Transverse colon (tissue), 4 donors: ENCODE data around the gene PLEKHA7. TPM values are rescaled to one million over a fixed set of nuclear protein-coding genes. Genes with fewer than 3 reads are reported as not detected.

Experiments used
- DNase-seq: peaks from one replicate; pipeline ENCODE4 v3.0.0-alpha.2; 2019
- H3K27ac ChIP-seq, 4 donors: fragments of 200-600 bp; sonication (generic); 2 replicates each; pipeline ENCODE4 v1.5.1; 2016 to 2018; ENCODE audit warnings: inconsistent platforms in 4 of 4
- H3K27me3 ChIP-seq: fragments of 200-600 bp; sonication (generic); 2 replicates; pipeline ENCODE4 v1.5.1; 2017; ENCODE audit warnings: inconsistent platforms
- H3K36me3 ChIP-seq, 4 donors: fragments of 200-600 bp; sonication (generic); 2 replicates each; pipeline ENCODE4 v1.5.1; 2017 to 2019; ENCODE audit warnings: inconsistent platforms in 4 of 4
- H3K4me1 ChIP-seq, 4 donors: fragments of 200-600 bp; sonication (generic); 2 replicates each; pipeline ENCODE4 v1.5.1; 2017 to 2020; ENCODE audit warnings: inconsistent platforms in 4 of 4
- H3K4me3 ChIP-seq, 4 donors: fragments of 200-600 bp; sonication (generic); 1 replicate in 1 of 4; 2 replicates in 3 of 4; pipeline versions ENCODE4 v1.5.1 to v1.6.1; 2017 to 2019; ENCODE audit warnings: inconsistent platforms in 4 of 4
- H3K9me3 ChIP-seq, 2 donors: fragments of 200-600 bp; sonication (generic); 2 replicates each; pipeline ENCODE4 v1.5.1; 2017 to 2019; ENCODE audit warnings: inconsistent platforms in 2 of 2
- CTCF ChIP-seq, 5 experiments: fragments of 200-600 bp in 3 of 5; fragments of 450-650 bp in 2 of 5; sonication (generic) in 3 of 5; IDR thresholded peaks; 1 replicate in 2 of 5; 2 replicates in 3 of 5; pipeline ENCODE4 v1.5.1; 2016 to 2017; ENCODE audit warnings: antibody characterized with exemption in 5 of 5, inconsistent platforms in 3 of 5, mild to moderate bottlenecking in 2 of 5, moderate library complexity in 1 of 5
- EP300 ChIP-seq: sonication (generic); formaldehyde crosslinking; IDR thresholded peaks from one replicate; pipeline ENCODE4 v1.6.1; 2017; ENCODE audit warnings: antibody characterized with exemption, low read depth
- POLR2A ChIP-seq: fragments of 450-650 bp; IDR thresholded peaks from one replicate; pipeline ENCODE4 v1.6.1; 2016; ENCODE audit warnings: antibody characterized with exemption, mild to moderate bottlenecking, moderate library complexity
- POLR2AphosphoS5 ChIP-seq, 3 donors: sonication (generic); formaldehyde crosslinking; IDR thresholded peaks; one replicate each; pipeline ENCODE4 v1.6.1; 2016; ENCODE audit warnings: antibody characterized with exemption in 3 of 3
- WGBS, 2 donors: methylation state at CpG; one replicate each; pipeline ENCODE4 v1.1.5; 2018; ENCODE audit warnings: low coverage in 1 of 2; 5-methylcytosine and 5-hydroxymethylcytosine counted together
- in situ Hi-C, 4 donors: fragments of 200-750 bp; cut with MboI; loops; one replicate each; pipeline versions ENCODE4 v1.15.0 to v1.15.1; 2017; ENCODE audit warnings: low sequenced_read_pairs in 3 of 4, low pct_ligation_motif_present in 1 of 4, low pct_unique_long_range_greater_than_20kb in 1 of 4
- intact Hi-C: fragments of 100-400 bp; cut with DNase I; formaldehyde crosslinking; loops from one replicate; pipeline ENCODE4 v1.15.1; 2023; ENCODE audit warnings: low total_unique reads
- total RNA-seq, 4 donors: library from RNA; depleted of rRNA; stranded (reverse); fragments of >200 nt; gene quantifications; one replicate each; pipeline ENCODE4 v1.1.0, GENCODE V29; 2016

The PLEKHA7 gene
- total RNA-seq, 4 donors from 2014 or later: 109 to 243 (median 114) TPM

- Histone ChIP-seq H3K27ac (no peak overlapping the region), H3K9me3 (no peaks in the 10 kb centered on the region), H3K4me3 (no peak overlapping the region), H3K36me3 (no peaks in the 10 kb centered on the region), H3K4me1 (peaks cover 0 to 6% (median 0%) of the 10 kb centered on the region in 4 donors), H3K27me3 (no peaks in the 10 kb centered on the region)
- in situ Hi-C loops (no loop called here), intact Hi-C loops (no loop called here)
- TF ChIP-seq POLR2A: no peak
- TF ChIP-seq EP300: no peak
- TF ChIP-seq POLR2AphosphoS5 (IDR thresholded peaks at IDR 0.05): no peak
- TF ChIP-seq CTCF (IDR thresholded peaks at IDR 0.05): no peak
- 72% methylated on average over 6 of the region's 6 CpGs; no CpG with 5 or more reads in 1 of the 2 donors for WGBS, 2 donors
- DNase-seq: no peak
These were observed 235.9 kb downstream of the PLEKHA7 start for GRCh38 chr11:16778286-16778685.

GRCh38 chr11:16777613-16777975 lies 236.6 kb downstream of the PLEKHA7 start:
- H3K9me3 ChIP-seq: no peaks in the 10 kb centered on the region
- H3K4me1 ChIP-seq: peaks cover 0 to 6% (median 0%) of the 10 kb centered on the region in 4 donors
- intact Hi-C loops (no loop called here), in situ Hi-C loops (no loop called here)
- 89 to 100% methylated on average over 1 to 3 of the region's 3 CpGs for WGBS, 2 donors
- no peak for DNase-seq
- H3K27me3 ChIP-seq: no peaks in the 10 kb centered on the region
- no peak overlapping the region for H3K4me3 ChIP-seq
- TF ChIP-seq POLR2A (no peak), EP300 (no peak), POLR2AphosphoS5 (IDR thresholded peaks at IDR 0.05) (no peak), CTCF (IDR thresholded peaks at IDR 0.05) (no peak)
- no peaks in the 10 kb centered on the region for H3K36me3 ChIP-seq
- no peak overlapping the region for H3K27ac ChIP-seq

- Histone ChIP-seq H3K27ac (no peak overlapping the region), H3K36me3 (no peaks in the 10 kb centered on the region), H3K27me3 (no peaks in the 10 kb centered on the region), H3K4me3 (no peak overlapping the region), H3K9me3 (no peaks in the 10 kb centered on the region), H3K4me1 (peaks cover 0 to 6% (median 0%) of the 10 kb centered on the region in 4 donors)
- in situ Hi-C loops: no loop called here
- TF ChIP-seq EP300: no peak
- TF ChIP-seq POLR2AphosphoS5 (IDR thresholded peaks at IDR 0.05): no peak
- TF ChIP-seq POLR2A: no peak
- no peak for TF ChIP-seq CTCF (IDR thresholded peaks at IDR 0.05)
- WGBS, 2 donors: 67 to 79% methylated on average over 9 to 14 of the region's 14 CpGs
- intact Hi-C loops: no loop called here
- no peak for DNase-seq
These were observed 237.3 kb downstream of the PLEKHA7 start for GRCh38 chr11:16776711-16777612.

GRCh38 chr11:16775614-16776283 lies 238.5 kb downstream of the PLEKHA7 start:
- no peak for DNase-seq
- Histone ChIP-seq H3K4me1 (peaks cover 0 to 6% (median 0%) of the 10 kb centered on the region in 4 donors), H3K27ac (no peak overlapping the region), H3K36me3 (no peaks in the 10 kb centered on the region), H3K27me3 (no peaks in the 10 kb centered on the region), H3K9me3 (no peaks in the 10 kb centered on the region), H3K4me3 (no peak overlapping the region)
- 86 to 88% methylated on average over 10 to 16 of the region's 16 CpGs for WGBS, 2 donors
- TF ChIP-seq CTCF (IDR thresholded peaks at IDR 0.05) (no peak), POLR2A (no peak), POLR2AphosphoS5 (IDR thresholded peaks at IDR 0.05) (no peak), EP300 (no peak)
- intact Hi-C loops: no loop called here
- in situ Hi-C loops: no loop called here
